K562 (cell line): ENCODE results near the gene PVALEF. TPM values are rescaled to one million over a fixed set of nuclear protein-coding genes. Genes with fewer than 3 reads are reported as not detected.

Experiments used
- BCL6 ChIP-seq: fragments of 250-450 bp; sonication (Bioruptor Pico); IDR thresholded peaks from 2 replicates; pipeline ENCODE4 v1.4.0; 2020
- CAMTA2 ChIP-seq: fragments of 250-450 bp; sonication (Bioruptor Pico); conservative IDR thresholded peaks from 2 replicates; pipeline ENCODE4 v1.5.1; 2022
- ERF ChIP-seq: fragments of 450-650 bp; formaldehyde crosslinking; IDR thresholded peaks from 2 replicates; pipeline ENCODE4 v1.4.0; 2020; ENCODE audit warnings: mild to moderate bottlenecking, mixed read lengths
- EWSR1 ChIP-seq: fragments of 450-650 bp; IDR thresholded peaks from 2 replicates; pipeline ENCODE4 v1.6.1; 2018; ENCODE audit warnings: borderline replicate concordance, mild to moderate bottlenecking, low read depth, moderate library complexity; ENCODE audit not compliant: partially characterized antibody
- GATAD2B ChIP-seq: fragments of 450-650 bp; IDR thresholded peaks from 2 replicates; pipeline ENCODE4 v1.6.1; 2017; ENCODE audit warnings: mild to moderate bottlenecking, borderline replicate concordance
- HNRNPLL ChIP-seq: fragments of 200-400 bp; formaldehyde crosslinking; IDR thresholded peaks from 2 replicates; pipeline ENCODE4 v1.6.1; 2017; ENCODE audit warnings: low read length, low read depth, mild to moderate bottlenecking; ENCODE audit not compliant: poor library complexity, severe bottlenecking
- IRF2 ChIP-seq: sonication (generic); formaldehyde crosslinking; IDR thresholded peaks from 2 replicates; pipeline ENCODE4 v1.8.1; 2022; ENCODE audit warnings: mild to moderate bottlenecking, missing genetic modification reagents
- KLF6 ChIP-seq: fragments of 250-450 bp; sonication (Bioruptor Pico); IDR thresholded peaks from 2 replicates; pipeline ENCODE4 v1.4.0; 2020; ENCODE audit warnings: mild to moderate bottlenecking, moderate library complexity, borderline replicate concordance
- NCOR1 ChIP-seq: fragments of 450-650 bp; IDR thresholded peaks from 2 replicates; pipeline ENCODE4 v1.6.1; 2016; ENCODE audit warnings: mild to moderate bottlenecking, moderate library complexity
- NFIX ChIP-seq: fragments of 250-450 bp; sonication (Bioruptor Pico); IDR thresholded peaks from 2 replicates; pipeline ENCODE4 v1.4.0; 2020; ENCODE audit warnings: low read depth, mild to moderate bottlenecking, moderate library complexity
- PHB2 ChIP-seq: fragments of 450-650 bp; IDR thresholded peaks from 2 replicates; pipeline ENCODE4 v1.6.1; 2017; ENCODE audit warnings: low read depth
- PHF21A ChIP-seq: fragments of 450-650 bp; IDR thresholded peaks from 2 replicates; pipeline ENCODE4 v1.6.1; 2017; ENCODE audit warnings: low read depth, borderline replicate concordance
- SMARCE1 ChIP-seq: fragments of 450-650 bp; IDR thresholded peaks from 2 replicates; pipeline ENCODE4 v1.7.1; 2016; ENCODE audit warnings: mild to moderate bottlenecking
- SPI1 ChIP-seq: IDR thresholded peaks from 2 replicates; pipeline ENCODE4 v1.6.1; 2011; ENCODE audit warnings: low read depth, low read length, control low read depth, borderline replicate concordance
- SRSF1 ChIP-seq: fragments of 200-400 bp; formaldehyde crosslinking; IDR thresholded peaks from 2 replicates; pipeline ENCODE4 v1.6.1; 2017; ENCODE audit warnings: mild to moderate bottlenecking, low read depth, low read length, moderate library complexity
- STAT5A ChIP-seq: IDR thresholded peaks from 2 replicates; pipeline ENCODE4 v1.6.1; 2012; ENCODE audit warnings: low read length, inconsistent platforms, borderline replicate concordance
- ZKSCAN1 ChIP-seq: fragments of 150-350 bp; IDR thresholded peaks from 2 replicates; pipeline ENCODE4 v1.6.1; 2016; ENCODE audit warnings: low read depth, low read length
- ZKSCAN3 ChIP-seq: fragments of 250-450 bp; sonication (Bioruptor Pico); IDR thresholded peaks from 2 replicates; pipeline ENCODE4 v1.4.0; 2020
- ZNF282 ChIP-seq: sonication (generic); formaldehyde crosslinking; IDR thresholded peaks from 2 replicates; pipeline ENCODE4 v1.8.1; 2023; ENCODE audit warnings: missing genetic modification reagents
- polyA plus RNA-seq, 8 experiments: library from polyadenylated mRNA; depleted of rRNA in 4 of 8; stranded (reverse) in 5 of 8; unstranded in 3 of 8; fragments of >200 nt; fragmentation: Nextera tagmentation in 2 of 8; fragmentation: Illumina TruSeq in 1 of 8; extraction: Ambion mirVana in 2 of 8; extraction: Trizol in 1 of 8; gene quantifications; 2 replicates each; pipeline versions ENCODE4 v1.2.1 to v1.2.3, GENCODE V29; 2011 to 2014; ENCODE audit warnings: inconsistent platforms in 1 of 8, missing spikeins in 1 of 8
- total RNA-seq, 7 experiments: library from RNA; depleted of rRNA in 6 of 7; stranded (reverse); fragments of >200 nt in 6 of 7; fragmentation: Illumina TruSeq in 2 of 7; extraction: Trizol in 2 of 7; gene quantifications; 2 replicates each; pipeline versions ENCODE4 v1.2.1 to v1.2.3, GENCODE V29; 2011 to 2021; ENCODE audit warnings: low replicate concordance in 1 of 7
- TF ChIP-seq, protein P1 (sequence below): conservative IDR thresholded peaks from 2 replicates; pipeline ENCODE4 v1.6.1; 2011; ENCODE audit warnings: low read depth, mild to moderate bottlenecking, low read length; ENCODE audit not compliant: control insufficient read depth
- TF ChIP-seq, protein P2 (sequence below): fragments of 200-800 bp; sonication (Bioruptor generic); IDR thresholded peaks from 2 replicates; pipeline ENCODE4 v1.6.1; 2017; ENCODE audit warnings: missing genetic modification characterization, missing compliant biosample characterization
- TF ChIP-seq, protein P3 (sequence below): fragments of 250-450 bp; sonication (Bioruptor Pico); IDR thresholded peaks from 2 replicates; pipeline ENCODE4 v1.6.1; 2021; ENCODE audit warnings: mild to moderate bottlenecking
- TF ChIP-seq, protein P4 (sequence below), 2 experiments: fragments of 250-450 bp in 1 of 2; fragments of 450-650 bp in 1 of 2; sonication (Bioruptor Pico) in 1 of 2; IDR thresholded peaks; 2 replicates each; pipeline versions ENCODE4 v1.6.1 to v1.8.0; 2016 to 2021; ENCODE audit warnings: mild to moderate bottlenecking in 2 of 2, moderate library complexity in 2 of 2, missing compliant biosample characterization in 1 of 2, missing genetic modification characterization in 1 of 2

PVALEF gene
- total and polyA plus RNA-seq, 9 of the 15 experiments (the other 6 are each of a cell fraction or from before 2014, with no cell fraction given), result not detected

DNA sequence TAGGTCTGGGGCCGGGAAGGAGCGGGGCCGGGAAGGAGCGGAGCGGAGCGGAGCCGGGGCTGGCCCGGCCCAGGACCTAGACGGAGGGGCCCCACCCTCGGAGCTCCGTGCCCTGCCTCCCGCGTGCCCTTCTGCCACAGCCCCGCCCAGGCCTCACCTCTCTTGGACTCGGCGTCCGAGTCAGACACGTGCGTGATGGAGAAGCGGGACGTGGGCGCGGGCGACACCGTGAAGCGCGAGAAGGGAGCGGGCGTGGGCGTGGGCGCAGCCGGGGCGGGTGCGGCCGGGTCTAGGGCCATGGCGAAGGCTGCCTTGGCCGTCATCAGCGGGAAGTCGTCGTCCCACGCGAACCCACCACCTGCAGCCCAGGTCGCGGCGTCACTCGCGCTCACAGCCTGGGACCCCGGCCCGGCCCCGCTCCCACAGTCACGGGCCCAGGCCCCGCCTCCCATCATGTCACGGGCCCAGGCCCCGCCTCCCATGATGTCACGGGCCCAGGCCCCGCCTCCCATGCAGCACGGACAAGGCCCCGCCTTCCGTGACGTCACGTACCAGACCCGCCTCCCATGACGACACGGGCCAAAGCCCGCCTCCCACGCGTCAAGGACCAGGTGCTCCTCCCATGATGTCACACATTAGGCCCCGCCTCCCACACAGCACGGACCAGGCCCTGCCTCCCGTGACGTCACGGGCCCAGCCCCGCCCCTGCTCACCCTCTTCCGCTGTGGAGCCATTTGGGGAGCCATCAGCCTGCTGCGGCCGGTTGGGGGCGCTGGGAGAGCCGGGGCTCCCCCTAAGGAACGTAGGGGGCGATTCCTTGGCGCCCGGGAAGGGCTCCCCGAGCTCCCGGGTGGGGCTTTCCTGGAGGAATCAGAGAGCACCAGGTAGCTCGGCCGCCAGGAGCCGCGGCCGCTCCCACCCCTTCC, 45.8 kb upstream of the PVALEF start (continued):
- TF ChIP-seq SPI1, result no peak
- peak; percentile 45 for TF ChIP-seq GATAD2B
- no peak for TF ChIP-seq NCOR1
- TF ChIP-seq ERF (CRISPR knock-in tag), result no peak
- no peak for TF ChIP-seq PHF21A
- TF ChIP-seq ZNF282, result no peak
- no peak for TF ChIP-seq PHB2
- no peak for TF ChIP-seq ZKSCAN3 (CRISPR knock-in tag)
- TF ChIP-seq EWSR1, result no peak
- TF ChIP-seq SRSF1, result no peak
- TF ChIP-seq, protein P1, sequence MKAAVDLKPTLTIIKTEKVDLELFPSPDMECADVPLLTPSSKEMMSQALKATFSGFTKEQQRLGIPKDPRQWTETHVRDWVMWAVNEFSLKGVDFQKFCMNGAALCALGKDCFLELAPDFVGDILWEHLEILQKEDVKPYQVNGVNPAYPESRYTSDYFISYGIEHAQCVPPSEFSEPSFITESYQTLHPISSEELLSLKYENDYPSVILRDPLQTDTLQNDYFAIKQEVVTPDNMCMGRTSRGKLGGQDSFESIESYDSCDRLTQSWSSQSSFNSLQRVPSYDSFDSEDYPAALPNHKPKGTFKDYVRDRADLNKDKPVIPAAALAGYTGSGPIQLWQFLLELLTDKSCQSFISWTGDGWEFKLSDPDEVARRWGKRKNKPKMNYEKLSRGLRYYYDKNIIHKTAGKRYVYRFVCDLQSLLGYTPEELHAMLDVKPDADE, result no peak; the same call in none of the 2 replicates
- TF ChIP-seq IRF2, result no peak
- no peak for TF ChIP-seq KLF6 (CRISPR knock-in tag)
- TF ChIP-seq, protein P2, sequence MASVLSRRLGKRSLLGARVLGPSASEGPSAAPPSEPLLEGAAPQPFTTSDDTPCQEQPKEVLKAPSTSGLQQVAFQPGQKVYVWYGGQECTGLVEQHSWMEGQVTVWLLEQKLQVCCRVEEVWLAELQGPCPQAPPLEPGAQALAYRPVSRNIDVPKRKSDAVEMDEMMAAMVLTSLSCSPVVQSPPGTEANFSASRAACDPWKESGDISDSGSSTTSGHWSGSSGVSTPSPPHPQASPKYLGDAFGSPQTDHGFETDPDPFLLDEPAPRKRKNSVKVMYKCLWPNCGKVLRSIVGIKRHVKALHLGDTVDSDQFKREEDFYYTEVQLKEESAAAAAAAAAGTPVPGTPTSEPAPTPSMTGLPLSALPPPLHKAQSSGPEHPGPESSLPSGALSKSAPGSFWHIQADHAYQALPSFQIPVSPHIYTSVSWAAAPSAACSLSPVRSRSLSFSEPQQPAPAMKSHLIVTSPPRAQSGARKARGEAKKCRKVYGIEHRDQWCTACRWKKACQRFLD (CRISPR knock-in tag), result no peak
- TF ChIP-seq, protein P3, sequence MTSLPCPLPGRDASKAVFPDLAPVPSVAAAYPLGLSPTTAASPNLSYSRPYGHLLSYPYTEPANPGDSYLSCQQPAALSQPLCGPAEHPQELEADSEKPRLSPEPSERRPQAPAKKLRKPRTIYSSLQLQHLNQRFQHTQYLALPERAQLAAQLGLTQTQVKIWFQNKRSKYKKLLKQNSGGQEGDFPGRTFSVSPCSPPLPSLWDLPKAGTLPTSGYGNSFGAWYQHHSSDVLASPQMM (CRISPR knock-in tag), result no peak
- no peak for TF ChIP-seq BCL6 (CRISPR knock-in tag)
- no peak for TF ChIP-seq NFIX (CRISPR knock-in tag)
- no peak for TF ChIP-seq HNRNPLL
- TF ChIP-seq ZKSCAN1, result no peak
- TF ChIP-seq CAMTA2 (CRISPR knock-in tag), result no peak
- TF ChIP-seq STAT5A, result no peak
- TF ChIP-seq, protein P4, sequence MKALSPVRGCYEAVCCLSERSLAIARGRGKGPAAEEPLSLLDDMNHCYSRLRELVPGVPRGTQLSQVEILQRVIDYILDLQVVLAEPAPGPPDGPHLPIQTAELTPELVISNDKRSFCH (CRISPR knock-in tag; IDR thresholded peaks at IDR 0.05), result no peak
- TF ChIP-seq, protein P4 (tag; IDR thresholded peaks at IDR 0.05), result peak; percentile 48; the same call in 1 of the 2 replicates
- no peak for TF ChIP-seq SMARCE1
